Measurements from ENCODE around the gene NAB1.
A peak's percentile ranks its signal among the peaks of the same experiment; 100 is the strongest.

Gene NAB1

GRCh38 chr2:190637903-190638618 is 10.8 kb upstream of the NAB1 start:
- DNase-seq, result no peak

GRCh38 chr2:190640117-190640516 is 8.8 kb upstream of the NAB1 start:
- no peak for DNase-seq

- no peak for DNase-seq
These were observed 7.4 kb upstream of the NAB1 start for GRCh38 chr2:190641469-190641868.

GRCh38 chr2:190646780-190647522 is 1.9 kb upstream of the NAB1 start:
- DNase-seq, result no peak

GRCh38 chr2:190648289-190649034 is 421 bp upstream of the NAB1 start:
- DNase-seq, result peak; percentile 70

- no peak for DNase-seq
These were observed 1.0 kb downstream of the NAB1 start for GRCh38 chr2:190649798-190650390.

GRCh38 chr2:190651413-190651812 is 2.5 kb downstream of the NAB1 start:
- DNase-seq, result no peak

GRCh38 chr2:190653231-190653630 is 4.3 kb downstream of the NAB1 start:
- no peak for DNase-seq

- DNase-seq, result no peak
These were observed 5.0 kb downstream of the NAB1 start for GRCh38 chr2:190653931-190654330.

- no peak for DNase-seq
These were observed 6.2 kb downstream of the NAB1 start for GRCh38 chr2:190655113-190655512.

- no peak for DNase-seq
These were observed 6.7 kb downstream of the NAB1 start for GRCh38 chr2:190655570-190655969.

- DNase-seq, result no peak
These were observed 7.4 kb downstream of the NAB1 start for GRCh38 chr2:190656301-190656700.

GRCh38 chr2:190657474-190658255 is 8.8 kb downstream of the NAB1 start:
- DNase-seq, result no peak

- DNase-seq, result no peak
These were observed 10.7 kb downstream of the NAB1 start for GRCh38 chr2:190659553-190659952.

- DNase-seq, result no peak
These were observed 13.9 kb downstream of the NAB1 start for GRCh38 chr2:190662754-190663153.

GRCh38 chr2:190663348-190663747 is 14.5 kb downstream of the NAB1 start:
- no peak for DNase-seq

- no peak for DNase-seq
These were observed 15.0 kb downstream of the NAB1 start for GRCh38 chr2:190663839-190664238.

GRCh38 chr2:190664240-190664639 is 15.4 kb downstream of the NAB1 start:
- DNase-seq, result no peak

- no peak for DNase-seq
These were observed 18.0 kb downstream of the NAB1 start for GRCh38 chr2:190666895-190667294.

GRCh38 chr2:190668892-190669291 is 20.0 kb downstream of the NAB1 start:
- DNase-seq, result no peak

GRCh38 chr2:190670182-190670946 is 21.5 kb downstream of the NAB1 start:
- DNase-seq, result no peak
